SIG-M5 treated with dmso at 0.1 percent for 504 hours (cell line): ENCODE measurements around the gene GAMT.

Source experiments
- DNase-seq: peaks from one replicate; lab custom pipeline; 2025; ENCODE audit not compliant: unreplicated experiment; lab: John Stamatoyannopoulos, UW

Gene GAMT

GRCh38 chr19:1386945-1387683, 14.2 kb downstream of the GAMT start:
- no peak for DNase-seq

- DNase-seq = no peak
These were observed 15.5 kb downstream of the GAMT start for GRCh38 chr19:1385816-1386215.

GRCh38 chr19:1384478-1385110, 16.7 kb downstream of the GAMT start:
- no peak for DNase-seq

GRCh38 chr19:1384085-1384462, 17.3 kb downstream of the GAMT start:
- DNase-seq = no peak

- peak; percentile 83 for DNase-seq
These were observed 17.8 kb downstream of the GAMT start, which contains the start of gene NDUFS7 for GRCh38 chr19:1383312-1384084. NDUFS7 (plus strand) TSS chr19:1383907; CDS start chr19:1383927, 20 bp downstream.

GRCh38 chr19:1383017-1383311, 18.4 kb downstream of the GAMT start:
- no peak for DNase-seq

GRCh38 chr19:1382250-1382649, 19.1 kb downstream of the GAMT start:
- no peak for DNase-seq

GRCh38 chr19:1379961-1380489, 21.3 kb downstream of the GAMT start:
- DNase-seq = no peak

GRCh38 chr19:1379126-1379905, 22.0 kb downstream of the GAMT start:
- DNase-seq = no peak

- no peak for DNase-seq
These were observed 23.2 kb downstream of the GAMT start for GRCh38 chr19:1377965-1378785.

- no peak for DNase-seq
These were observed 24.0 kb downstream of the GAMT start for GRCh38 chr19:1377176-1377964.

- no peak for DNase-seq
These were observed 24.9 kb downstream of the GAMT start for GRCh38 chr19:1376415-1376805.

GRCh38 chr19:1374250-1374577, 27.1 kb downstream of the GAMT start:
- DNase-seq = no peak

GRCh38 chr19:1373534-1374249, 27.6 kb downstream of the GAMT start:
- no peak for DNase-seq

GRCh38 chr19:1373042-1373533, 28.3 kb downstream of the GAMT start:
- DNase-seq = no peak

GRCh38 chr19:1370579-1371361, 30.6 kb downstream of the GAMT start:
- DNase-seq = no peak

- DNase-seq = no peak
These were observed 32.0 kb downstream of the GAMT start for GRCh38 chr19:1369214-1369805.
